Kidney epithelial cell (primary cell): ENCODE results near the gene IL34. TPM values are rescaled to one million over a fixed set of nuclear protein-coding genes. Genes with fewer than 3 reads are reported as not detected.

ENCODE experiments used
- DNase-seq: peaks from one replicate; pipeline ENCODE4 v3.0.0-alpha.2; 2010; ENCODE audit warnings: low read depth
- H3K27me3 ChIP-seq: 2 replicates; pipeline ENCODE4 v1.6.0; 2011; ENCODE audit warnings: low read length; ENCODE audit not compliant: control insufficient read depth, insufficient read depth
- H3K36me3 ChIP-seq: 2 replicates; pipeline ENCODE4 v1.5.1; 2011; ENCODE audit warnings: low read length; ENCODE audit not compliant: control insufficient read depth, insufficient read depth
- H3K4me3 ChIP-seq: 2 replicates; pipeline ENCODE4 v1.5.1; 2011; ENCODE audit warnings: low read depth, mild to moderate bottlenecking, control low read depth, low read length
- CTCF ChIP-seq: IDR thresholded peaks from 2 replicates; pipeline ENCODE4 v1.5.1; 2011; ENCODE audit warnings: mild to moderate bottlenecking, moderate library complexity, low read length, control low read depth, inconsistent platforms; ENCODE audit not compliant: insufficient read depth, poor library complexity, severe bottlenecking
- total RNA-seq: library from RNA; depleted of rRNA; stranded (reverse); fragments of >200 nt; gene quantifications from 2 replicates; pipeline ENCODE4 v1.2.3, GENCODE V29; 2015

Gene IL34
- total RNA-seq, 1 donor from 2014 or later = 0.25 TPM

GRCh38 chr16:70694088-70694867, 47.9 kb downstream of the IL34 start:
- peak; percentile 70 for DNase-seq
- Histone ChIP-seq H3K36me3 (peaks cover 1% of the 10 kb centered on the region), H3K27me3 (no peaks in the 10 kb centered on the region), H3K4me3 (no peak overlapping the region)
- no peak for TF ChIP-seq CTCF

GRCh38 chr16:70694868-70695218, 48.5 kb downstream of the IL34 start:
- Histone ChIP-seq H3K36me3 (peaks cover 1% of the 10 kb centered on the region), H3K27me3 (no peaks in the 10 kb centered on the region), H3K4me3 (no peak overlapping the region)
- DNase-seq = no peak
- TF ChIP-seq CTCF = no peak

- Histone ChIP-seq H3K4me3 (no peak overlapping the region), H3K36me3 (peaks cover 1% of the 10 kb centered on the region), H3K27me3 (no peaks in the 10 kb centered on the region)
- no peak for DNase-seq
- peak; percentile 4 for TF ChIP-seq CTCF
These were observed 49.1 kb downstream of the IL34 start for GRCh38 chr16:70695331-70696070.

- no peak for DNase-seq
- TF ChIP-seq CTCF = no peak
- Histone ChIP-seq H3K36me3 (peaks cover 1% of the 10 kb centered on the region), H3K4me3 (no peak overlapping the region), H3K27me3 (no peaks in the 10 kb centered on the region)
These were observed 50.0 kb downstream of the IL34 start for GRCh38 chr16:70696355-70696754.

- TF ChIP-seq CTCF = no peak
- H3K27me3 ChIP-seq = no peaks in the 10 kb centered on the region
- no peak overlapping the region for H3K4me3 ChIP-seq
- DNase-seq = no peak
- peaks cover 1% of the 10 kb centered on the region for H3K36me3 ChIP-seq
These were observed 50.7 kb downstream of the IL34 start for GRCh38 chr16:70696952-70697593.
